Measurements from ENCODE around the gene MYNN. TPM values are rescaled to one million over a fixed set of nuclear protein-coding genes. Genes with fewer than 3 reads are reported as not detected.
A peak's percentile ranks its signal among the peaks of the same experiment; 100 is the strongest.

The MYNN gene
- total and polyA plus RNA-seq, 8 donors = 4.0 to 9.1 (median 6.7) TPM

- H3K9me3 ChIP-seq = no peaks in the 10 kb centered on the region
- ATAC-seq (peak; percentile 65 to 84 (median 72)), FAIRE-seq (no peak), DNase-seq (peak in 5 of 6 donors; percentile 74 to 84 (median 79))
- intact Hi-C loops (cut with DNase I) = no loop called here
- peak overlapping the region; percentile 60 to 83 (median 72) for H3K4me3 ChIP-seq
- peaks cover 0 to 8% (median 0%) of the 10 kb centered on the region in 3 donors for H3K36me3 ChIP-seq
- H3K4me1 ChIP-seq = peaks cover 12 to 23% (median 22%) of the 10 kb centered on the region in 3 donors
- peak overlapping the region; percentile 95 to 99 (median 99) for H3K27ac ChIP-seq
- H3K27me3 ChIP-seq = no peaks in the 10 kb centered on the region
- TF ChIP-seq, protein P1, sequence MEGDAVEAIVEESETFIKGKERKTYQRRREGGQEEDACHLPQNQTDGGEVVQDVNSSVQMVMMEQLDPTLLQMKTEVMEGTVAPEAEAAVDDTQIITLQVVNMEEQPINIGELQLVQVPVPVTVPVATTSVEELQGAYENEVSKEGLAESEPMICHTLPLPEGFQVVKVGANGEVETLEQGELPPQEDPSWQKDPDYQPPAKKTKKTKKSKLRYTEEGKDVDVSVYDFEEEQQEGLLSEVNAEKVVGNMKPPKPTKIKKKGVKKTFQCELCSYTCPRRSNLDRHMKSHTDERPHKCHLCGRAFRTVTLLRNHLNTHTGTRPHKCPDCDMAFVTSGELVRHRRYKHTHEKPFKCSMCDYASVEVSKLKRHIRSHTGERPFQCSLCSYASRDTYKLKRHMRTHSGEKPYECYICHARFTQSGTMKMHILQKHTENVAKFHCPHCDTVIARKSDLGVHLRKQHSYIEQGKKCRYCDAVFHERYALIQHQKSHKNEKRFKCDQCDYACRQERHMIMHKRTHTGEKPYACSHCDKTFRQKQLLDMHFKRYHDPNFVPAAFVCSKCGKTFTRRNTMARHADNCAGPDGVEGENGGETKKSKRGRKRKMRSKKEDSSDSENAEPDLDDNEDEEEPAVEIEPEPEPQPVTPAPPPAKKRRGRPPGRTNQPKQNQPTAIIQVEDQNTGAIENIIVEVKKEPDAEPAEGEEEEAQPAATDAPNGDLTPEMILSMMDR (IDR thresholded peaks at IDR 0.05) = no peak
- 0% methylated on average over 15 of the region's 15 CpGs for WGBS, 2 donors
These were observed 795 bp upstream of the MYNN start for GRCh38 chr3:169772305-169772896.

GRCh38 chr3:169774186-169774585 is 990 bp downstream of the MYNN start:
- no peaks in the 10 kb centered on the region for H3K9me3 ChIP-seq
- peaks cover 0 to 12% (median 0%) of the 10 kb centered on the region in 3 donors for H3K36me3 ChIP-seq
- no peak for ATAC-seq
- FAIRE-seq = no peak
- H3K4me3 ChIP-seq = peak overlapping the region in 3 of 4 donors; percentile 60 to 83 (median 73)
- WGBS, 2 donors = 20 to 22% methylated on average over 5 of the region's 5 CpGs
- intact Hi-C loops (cut with DNase I) = no loop called here
- TF ChIP-seq, protein P1 (IDR thresholded peaks at IDR 0.05) = no peak
- H3K27me3 ChIP-seq = no peaks in the 10 kb centered on the region
- DNase-seq = no peak
- H3K4me1 ChIP-seq = peaks cover 12 to 23% (median 22%) of the 10 kb centered on the region in 3 donors
- H3K27ac ChIP-seq = no peak overlapping the region

DNA sequence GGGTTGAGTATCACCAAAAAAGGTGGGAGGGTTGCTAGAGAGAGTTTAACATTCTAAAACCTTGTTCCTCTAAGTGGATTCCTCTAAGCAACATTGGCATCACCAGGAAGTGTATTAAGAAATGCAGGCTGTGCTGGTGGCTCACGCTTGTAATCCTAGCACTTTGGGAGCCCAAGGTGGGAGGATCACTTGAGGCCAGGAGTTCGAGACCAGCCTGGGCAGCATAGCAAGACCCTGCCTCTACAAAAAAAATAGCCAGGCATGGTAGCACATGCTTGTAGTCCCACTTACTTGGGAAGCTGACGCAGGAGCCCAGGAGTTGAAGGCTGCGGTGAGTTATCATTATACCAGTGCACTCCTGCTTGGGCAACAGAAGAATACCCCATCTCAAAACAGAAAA is 4.6 kb downstream of the MYNN start:
- intact Hi-C loops (cut with DNase I) = no loop called here
- H3K36me3 ChIP-seq = peaks cover 0 to 42% (median 0%) of the 10 kb centered on the region in 3 donors

DNA sequence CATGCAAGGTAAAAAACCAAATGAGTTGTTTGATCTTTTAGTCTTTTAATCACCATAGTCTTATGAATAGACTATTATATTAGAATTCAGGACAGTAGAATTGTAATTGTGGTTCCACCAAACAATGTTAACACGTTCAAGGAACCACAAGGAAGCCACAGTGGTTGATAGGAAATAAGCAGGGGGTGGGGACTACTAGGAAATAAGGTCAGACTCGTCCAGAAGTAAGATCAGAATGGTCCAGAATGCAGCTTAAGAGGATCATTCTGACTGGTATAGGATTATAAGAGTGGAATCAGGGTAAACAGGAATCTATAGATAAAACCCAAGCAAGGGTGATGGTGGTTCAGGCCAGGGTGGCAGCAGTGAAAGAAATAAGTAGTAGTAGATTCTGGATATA is 7.5 kb downstream of the MYNN start:
- no peaks in the 10 kb centered on the region for H3K9me3 ChIP-seq
- no peak for ATAC-seq
- H3K27me3 ChIP-seq = no peaks in the 10 kb centered on the region
- TF ChIP-seq, protein P1 (IDR thresholded peaks at IDR 0.05) = no peak
- H3K27ac ChIP-seq = no peak overlapping the region
- WGBS, 2 donors = 64 to 65% methylated on average over 2 of the region's 2 CpGs
- no peak overlapping the region for H3K4me3 ChIP-seq
- H3K4me1 ChIP-seq = peaks cover 3 to 6% (median 5%) of the 10 kb centered on the region in 3 donors
- peaks cover 0 to 50% (median 2%) of the 10 kb centered on the region in 3 donors for H3K36me3 ChIP-seq
- DNase-seq = no peak
- FAIRE-seq = no peak
- intact Hi-C loops (cut with DNase I) = no loop called here

More for the DNA sequence above, 4.6 kb downstream of the MYNN start:
- H3K4me3 ChIP-seq = no peak overlapping the region
- H3K4me1 ChIP-seq = peaks cover 12 to 23% (median 22%) of the 10 kb centered on the region in 3 donors
- WGBS, 2 donors = 75 to 97% methylated on average over 4 of the region's 4 CpGs
- no peak for DNase-seq
- no peak for FAIRE-seq
- no peaks in the 10 kb centered on the region for H3K9me3 ChIP-seq
- no peaks in the 10 kb centered on the region for H3K27me3 ChIP-seq
- TF ChIP-seq, protein P1 (IDR thresholded peaks at IDR 0.05) = no peak
- ATAC-seq = no peak
- no peak overlapping the region for H3K27ac ChIP-seq

DNA sequence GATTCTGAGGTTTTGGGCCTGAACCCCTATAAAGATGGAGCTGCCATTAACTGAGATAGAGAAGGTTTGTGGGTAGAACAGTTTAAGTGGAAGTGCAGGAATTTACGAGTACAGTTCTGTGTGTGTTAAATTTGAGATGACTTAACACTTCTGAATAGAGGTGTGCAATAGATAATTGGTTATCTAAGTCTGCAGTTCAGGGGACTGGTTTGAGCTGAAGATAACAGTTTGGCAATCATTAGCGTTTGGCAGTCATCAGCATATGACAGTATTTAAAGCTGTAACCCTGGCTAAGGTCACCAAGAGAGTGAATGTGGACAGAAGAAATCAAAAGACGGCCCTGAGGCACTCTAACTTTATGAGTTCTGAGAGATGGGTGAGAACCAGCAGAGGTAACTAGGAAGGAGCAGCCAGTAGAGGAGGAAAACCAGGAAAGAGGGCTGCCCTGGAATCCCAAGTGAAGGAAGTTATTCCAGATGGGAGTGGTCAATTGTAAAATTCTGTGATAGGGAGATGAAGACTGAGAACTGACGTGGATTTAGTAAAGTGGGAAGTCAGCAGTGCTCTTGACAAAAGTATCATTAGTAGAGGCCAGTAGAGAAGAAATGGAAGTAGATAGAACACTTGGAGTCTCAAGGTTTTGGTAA is 8.1 kb downstream of the MYNN start:
- WGBS, 2 donors = 76 to 81% methylated on average over 4 of the region's 4 CpGs
- no peak overlapping the region for H3K27ac ChIP-seq
- TF ChIP-seq, protein P1 (IDR thresholded peaks at IDR 0.05) = no peak
- H3K4me1 ChIP-seq = peaks cover 0 to 2% (median 0%) of the 10 kb centered on the region in 3 donors
- DNase-seq (no peak), ATAC-seq (no peak), FAIRE-seq (no peak)
- H3K9me3 ChIP-seq = no peaks in the 10 kb centered on the region
- H3K4me3 ChIP-seq = no peak overlapping the region
- intact Hi-C loops (cut with DNase I) = no loop called here
- no peaks in the 10 kb centered on the region for H3K27me3 ChIP-seq
- H3K36me3 ChIP-seq = peaks cover 0 to 54% (median 2%) of the 10 kb centered on the region in 3 donors
